Fibroblast of mammary gland (primary cell): ENCODE measurements around the gene RPRD2.

Source experiments
- DNase-seq: peaks from one replicate; pipeline ENCODE4 v3.0.0-alpha.2; 2010; ENCODE audit warnings: low read depth
- H3K4me3 ChIP-seq: 2 replicates; pipeline ENCODE4 v1.5.1; 2011; ENCODE audit warnings: low read depth, mild to moderate bottlenecking, low read length, moderate library complexity; ENCODE audit not compliant: control insufficient read depth
- TF ChIP-seq, protein P1 (sequence below): conservative IDR thresholded peaks from 2 replicates; pipeline ENCODE4 v1.5.1; 2011; ENCODE audit warnings: low read depth, low read length, inconsistent platforms; ENCODE audit not compliant: control insufficient read depth, insufficient read depth

The RPRD2 gene

GRCh38 chr1:150352866-150353265 lies 11.1 kb upstream of the RPRD2 start:
- TF ChIP-seq, protein P1, sequence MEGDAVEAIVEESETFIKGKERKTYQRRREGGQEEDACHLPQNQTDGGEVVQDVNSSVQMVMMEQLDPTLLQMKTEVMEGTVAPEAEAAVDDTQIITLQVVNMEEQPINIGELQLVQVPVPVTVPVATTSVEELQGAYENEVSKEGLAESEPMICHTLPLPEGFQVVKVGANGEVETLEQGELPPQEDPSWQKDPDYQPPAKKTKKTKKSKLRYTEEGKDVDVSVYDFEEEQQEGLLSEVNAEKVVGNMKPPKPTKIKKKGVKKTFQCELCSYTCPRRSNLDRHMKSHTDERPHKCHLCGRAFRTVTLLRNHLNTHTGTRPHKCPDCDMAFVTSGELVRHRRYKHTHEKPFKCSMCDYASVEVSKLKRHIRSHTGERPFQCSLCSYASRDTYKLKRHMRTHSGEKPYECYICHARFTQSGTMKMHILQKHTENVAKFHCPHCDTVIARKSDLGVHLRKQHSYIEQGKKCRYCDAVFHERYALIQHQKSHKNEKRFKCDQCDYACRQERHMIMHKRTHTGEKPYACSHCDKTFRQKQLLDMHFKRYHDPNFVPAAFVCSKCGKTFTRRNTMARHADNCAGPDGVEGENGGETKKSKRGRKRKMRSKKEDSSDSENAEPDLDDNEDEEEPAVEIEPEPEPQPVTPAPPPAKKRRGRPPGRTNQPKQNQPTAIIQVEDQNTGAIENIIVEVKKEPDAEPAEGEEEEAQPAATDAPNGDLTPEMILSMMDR: no peak
- DNase-seq: peak; percentile 17
- H3K4me3 ChIP-seq: no peak overlapping the region

GRCh38 chr1:150362721-150363425 lies 1.1 kb upstream of the RPRD2 start:
- peak overlapping the region; percentile 76 for H3K4me3 ChIP-seq
- no peak for DNase-seq
- TF ChIP-seq, protein P1: no peak

DNA sequence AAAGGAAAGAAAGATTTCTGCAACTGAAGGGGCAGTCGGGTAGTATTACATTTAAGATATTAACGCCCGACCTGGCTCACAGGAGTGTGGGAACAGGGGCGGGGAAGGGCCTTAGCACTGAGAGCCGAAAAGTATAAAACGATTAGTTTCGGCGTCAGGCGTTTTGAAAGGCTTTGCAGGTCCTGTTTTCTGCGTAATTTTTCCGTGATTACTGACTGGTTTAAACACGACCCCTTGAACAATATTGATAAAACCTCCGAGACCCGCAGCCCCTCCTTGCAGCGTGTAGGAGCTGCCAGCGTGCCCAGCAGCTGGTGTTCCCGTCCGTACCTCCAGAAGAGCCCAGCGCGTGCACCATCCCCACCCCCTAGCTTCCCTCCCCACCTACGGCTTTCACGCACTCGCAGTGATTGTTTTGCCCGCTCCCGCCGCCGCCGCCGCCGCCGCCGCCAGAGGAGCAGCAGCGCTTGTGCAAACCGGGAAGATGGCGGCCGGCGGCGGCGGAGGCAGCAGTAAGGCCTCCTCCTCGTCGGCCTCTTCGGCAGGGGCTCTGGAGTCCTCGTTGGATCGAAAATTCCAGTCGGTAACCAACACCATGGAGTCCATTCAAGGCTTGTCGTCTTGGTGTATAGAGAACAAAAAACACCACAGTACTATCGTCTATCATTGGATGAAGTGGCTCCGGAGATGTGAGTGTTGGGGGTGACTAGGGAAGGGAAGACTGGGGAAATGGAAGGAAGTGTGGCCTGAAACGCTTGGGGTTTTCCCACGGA lies 470 bp downstream of the RPRD2 start:
- peak overlapping the region; percentile 76 for H3K4me3 ChIP-seq
- DNase-seq: peak; percentile 68
- TF ChIP-seq, protein P1: no peak

DNA sequence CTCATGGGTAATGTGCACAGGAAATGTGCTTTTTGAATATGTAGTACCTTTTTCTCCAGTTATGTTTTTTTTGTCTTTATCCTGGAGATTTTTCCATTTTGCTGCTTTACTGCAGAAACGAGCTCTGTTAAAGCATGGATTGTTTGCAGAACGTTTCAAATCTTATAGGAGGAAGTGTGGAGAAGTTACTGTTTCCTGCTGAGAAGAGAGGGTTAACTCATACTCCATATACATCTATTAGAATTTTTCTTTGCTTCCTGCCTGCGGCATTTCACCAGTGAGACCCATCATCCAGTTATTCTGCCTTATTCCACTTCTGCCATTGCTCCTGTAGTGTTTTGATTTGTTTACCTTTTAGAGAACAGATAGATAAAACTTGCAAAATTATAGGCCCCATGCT lies 2.0 kb downstream of the RPRD2 start:
- TF ChIP-seq, protein P1: no peak
- DNase-seq: peak; percentile 21
- peak overlapping the region; percentile 76 for H3K4me3 ChIP-seq

GRCh38 chr1:150366416-150367296 lies 2.7 kb downstream of the RPRD2 start:
- H3K4me3 ChIP-seq: peak overlapping the region; percentile 76
- peak; percentile 30 for DNase-seq
- TF ChIP-seq, protein P1: no peak

DNA sequence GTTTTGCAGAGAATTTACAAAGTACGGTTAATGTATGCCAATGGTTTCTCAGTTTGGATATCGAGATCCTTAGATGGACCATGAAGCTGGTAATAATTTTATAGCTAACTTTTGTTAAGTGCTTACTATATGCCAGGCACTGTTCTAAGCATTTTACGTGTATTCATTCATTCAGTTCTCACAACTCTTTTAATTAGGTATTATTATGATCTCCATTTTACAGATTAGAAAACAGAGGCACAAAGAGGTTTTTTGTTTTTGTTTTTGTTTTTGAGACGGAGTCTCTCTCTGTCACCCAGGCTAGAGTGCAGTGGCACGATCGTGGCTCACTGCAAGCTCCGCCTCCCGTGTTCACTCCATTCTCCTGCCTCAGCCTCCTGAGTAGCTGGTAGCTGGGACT lies 7.2 kb downstream of the RPRD2 start:
- no peak for DNase-seq
- no peak overlapping the region for H3K4me3 ChIP-seq
- TF ChIP-seq, protein P1: no peak
